Activated CD4-positive, alpha-beta T cell treated with anti-CD3 and anti-CD28 coated beads, Interleukin-2, amount 50 U/mL, for 4 hours (primary cell): ENCODE data around the gene VSTM2B.
"Not testable (repeated sequence)": the region's sequence is repeated elsewhere in the genome, so short reads cannot be mapped to it uniquely, and the experiment has no call there.

Source experiments
- DNase-seq, 2 experiments: peaks; one replicate each; pipeline ENCODE4 v3.0.0-alpha.2; 2020

VSTM2B gene

GRCh38 chr19:29548483-29549085 lies 22.8 kb downstream of the VSTM2B start:
- DNase-seq, result no peak

GRCh38 chr19:29549105-29550070 lies 23.6 kb downstream of the VSTM2B start:
- no peak for DNase-seq

GRCh38 chr19:29550896-29551295 lies 25.1 kb downstream of the VSTM2B start:
- no peak for DNase-seq

GRCh38 chr19:29551774-29552173 lies 26.0 kb downstream of the VSTM2B start:
- DNase-seq, result no peak

- no peak for DNase-seq
Observed at GRCh38 chr19:29552454-29553280, 26.9 kb downstream of the VSTM2B start.

- DNase-seq, result no peak
Observed at GRCh38 chr19:29554149-29554548, 28.4 kb downstream of the VSTM2B start.

- DNase-seq, result not testable (repeated sequence)
Observed at GRCh38 chr19:29559110-29559509, 33.3 kb downstream of the VSTM2B start.

- no peak for DNase-seq
Observed at GRCh38 chr19:29559743-29560142, 33.9 kb downstream of the VSTM2B start.

GRCh38 chr19:29560313-29561075 lies 34.7 kb downstream of the VSTM2B start:
- DNase-seq, result no peak

GRCh38 chr19:29561601-29562000 lies 35.8 kb downstream of the VSTM2B start:
- DNase-seq, result no peak

- no peak for DNase-seq
Observed at GRCh38 chr19:29562299-29563297, 36.8 kb downstream of the VSTM2B start.

GRCh38 chr19:29563486-29564101 lies 37.8 kb downstream of the VSTM2B start:
- no peak for DNase-seq

- DNase-seq, result no peak
Observed at GRCh38 chr19:29564574-29565005, 38.8 kb downstream of the VSTM2B start.

GRCh38 chr19:29565171-29565570 lies 39.4 kb downstream of the VSTM2B start:
- DNase-seq, result no peak

GRCh38 chr19:29566496-29567054 lies 40.8 kb downstream of the VSTM2B start:
- DNase-seq, result no peak

- DNase-seq, result no peak
Observed at GRCh38 chr19:29567366-29567915, 41.6 kb downstream of the VSTM2B start.

GRCh38 chr19:29568036-29569025 lies 42.5 kb downstream of the VSTM2B start:
- DNase-seq, result no peak

GRCh38 chr19:29569038-29569911 lies 43.5 kb downstream of the VSTM2B start:
- no peak for DNase-seq
